Ammon's horn (tissue), 1 donor: ENCODE measurements around the gene COX6B2.

Experiments used
- DNase-seq: peaks from one replicate; pipeline ENCODE4 v3.0.0-alpha.2; 2016; ENCODE audit warnings: low spot score

COX6B2 gene

DNA sequence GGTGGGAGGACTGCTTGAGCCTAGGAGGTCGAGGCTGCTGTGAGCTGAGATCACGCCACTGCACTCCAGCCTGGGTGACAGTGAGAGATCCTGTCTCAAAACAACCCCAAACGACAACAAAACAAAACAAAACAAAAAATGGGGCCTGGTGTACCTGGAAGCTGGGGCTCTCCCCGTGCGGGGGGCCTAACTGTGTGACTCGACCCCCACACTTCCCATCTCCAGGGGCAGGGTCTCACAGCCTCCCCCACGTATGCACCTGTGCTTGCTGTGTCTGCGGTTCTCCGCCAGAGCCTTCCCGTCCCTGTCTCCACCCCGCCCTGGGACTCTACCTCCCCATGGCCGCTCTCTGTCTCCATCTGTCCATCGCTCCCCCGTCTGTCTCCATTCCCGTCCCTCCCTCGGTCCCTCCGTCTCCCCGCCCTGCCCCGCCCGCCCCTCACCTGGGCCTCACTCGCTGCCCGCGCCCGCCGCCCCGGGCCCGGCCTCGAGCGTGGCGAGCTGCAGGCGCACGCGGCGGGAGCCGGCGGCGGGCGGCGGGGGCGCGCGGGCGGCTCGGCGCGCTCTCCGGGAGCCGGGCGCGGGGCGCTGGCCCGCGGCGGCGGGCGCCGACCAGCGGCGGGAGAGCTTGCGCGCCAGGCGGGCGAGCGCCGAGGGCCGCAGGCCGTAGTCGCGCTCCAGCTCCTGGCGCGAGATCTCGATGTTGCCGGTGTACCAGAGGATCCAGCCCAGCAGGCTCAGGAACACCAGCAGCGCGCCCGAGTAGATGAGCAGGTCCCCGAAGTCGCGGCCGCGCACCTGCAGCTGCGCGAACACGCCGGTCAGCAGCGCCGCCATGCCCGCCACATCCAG lies 29.0 kb upstream of the COX6B2 start:
- peak; percentile 49 for DNase-seq

DNA sequence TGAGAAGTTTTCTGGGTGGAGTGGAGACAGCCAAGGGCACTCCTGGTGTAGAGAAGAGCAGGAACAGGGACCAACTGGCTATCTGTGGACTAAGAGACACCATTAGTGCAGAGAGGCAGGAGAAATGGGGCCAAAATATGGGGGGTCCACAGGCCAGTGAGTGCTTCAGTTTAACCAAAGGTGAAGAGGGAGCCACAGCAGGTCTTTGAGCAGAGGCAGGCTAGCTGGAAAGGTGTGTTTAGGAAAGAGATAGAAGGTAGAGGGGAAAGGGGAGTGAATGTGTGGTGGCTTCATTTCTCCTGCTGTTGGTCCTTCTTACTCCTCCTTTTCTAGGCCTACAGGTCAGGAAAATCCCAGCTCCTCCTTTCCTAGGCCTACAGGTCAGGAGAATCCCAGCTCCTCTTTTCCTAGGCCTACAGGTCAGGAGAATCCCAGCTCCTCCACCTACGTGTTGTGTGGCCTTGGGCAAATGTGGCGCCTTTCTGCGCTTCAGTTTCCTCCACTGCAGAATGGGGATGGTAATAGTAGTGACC lies 28.1 kb upstream of the COX6B2 start:
- no peak for DNase-seq

DNA sequence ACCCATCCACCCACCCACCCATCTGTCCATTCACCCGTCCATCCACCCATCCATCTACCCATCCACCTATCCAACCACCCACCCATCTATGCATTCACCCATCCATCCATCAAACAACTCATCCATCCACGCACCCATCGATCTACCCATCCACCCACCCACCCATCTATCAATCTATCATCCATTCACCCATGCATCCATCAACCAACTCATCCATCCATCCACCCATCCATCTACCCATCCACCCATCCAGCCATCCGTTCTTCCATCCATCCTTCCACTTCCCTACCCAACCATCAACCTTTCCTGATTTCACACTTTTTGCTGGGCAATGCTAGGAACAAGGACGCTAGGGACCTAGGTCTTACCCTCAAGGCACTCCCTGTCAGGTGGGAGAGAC lies 27.5 kb upstream of the COX6B2 start:
- DNase-seq = no peak

DNA sequence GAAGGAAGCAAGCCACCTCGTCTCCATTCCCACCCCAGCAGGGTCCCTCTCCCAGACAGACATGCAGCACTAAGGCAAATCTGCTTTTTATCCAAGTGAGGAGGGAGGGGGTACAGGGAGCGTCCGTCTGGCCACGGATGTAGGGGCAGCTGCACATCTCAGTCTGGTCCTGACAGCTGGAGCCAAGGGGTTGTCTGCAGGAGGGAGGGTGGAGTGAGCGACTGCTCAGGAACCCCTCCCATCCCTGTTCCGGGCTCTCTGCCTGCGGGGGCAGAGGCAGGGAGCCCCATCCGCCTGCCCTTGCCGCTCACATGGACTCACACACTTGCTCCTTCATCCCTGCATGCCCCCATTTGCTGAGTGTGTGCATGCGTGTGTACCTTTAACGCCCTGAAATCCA lies 24.7 kb upstream of the COX6B2 start:
- no peak for DNase-seq

DNA sequence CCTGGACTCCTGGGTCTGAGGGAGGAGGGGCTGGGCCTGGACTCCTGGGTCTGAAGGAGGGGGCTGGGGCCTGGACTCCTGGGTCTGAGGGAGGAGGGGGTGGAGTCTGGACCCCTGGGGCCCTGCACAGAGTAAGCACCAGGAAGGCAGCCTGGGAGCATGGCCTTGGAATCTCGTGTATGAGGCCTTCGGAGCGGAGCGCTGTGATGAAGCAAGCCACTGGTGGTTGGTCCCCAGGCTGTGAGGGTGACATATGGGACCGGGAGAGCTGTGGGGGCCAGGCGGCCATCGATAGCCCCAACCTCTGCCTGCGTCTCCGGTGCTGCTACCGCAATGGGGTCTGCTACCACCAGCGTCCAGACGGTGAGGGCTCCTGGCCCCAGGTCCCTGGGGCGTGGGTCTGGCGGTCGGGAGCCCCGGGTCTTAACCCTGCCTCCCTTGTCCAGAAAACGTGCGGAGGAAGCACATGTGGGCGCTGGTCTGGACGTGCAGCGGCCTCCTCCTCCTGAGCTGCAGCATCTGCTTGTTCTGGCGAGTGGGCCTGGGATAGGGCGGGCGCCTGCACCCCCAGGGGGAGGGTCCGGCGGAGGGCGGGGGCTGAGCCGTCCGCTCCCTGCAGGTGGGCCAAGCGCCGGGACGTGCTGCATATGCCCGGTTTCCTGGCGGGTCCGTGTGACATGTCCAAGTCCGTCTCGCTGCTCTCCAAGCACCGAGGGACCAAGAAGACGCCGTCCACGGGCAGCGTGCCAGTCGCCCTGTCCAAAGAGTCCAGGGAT lies 23.0 kb upstream of the COX6B2 start:
- no peak for DNase-seq

DNA sequence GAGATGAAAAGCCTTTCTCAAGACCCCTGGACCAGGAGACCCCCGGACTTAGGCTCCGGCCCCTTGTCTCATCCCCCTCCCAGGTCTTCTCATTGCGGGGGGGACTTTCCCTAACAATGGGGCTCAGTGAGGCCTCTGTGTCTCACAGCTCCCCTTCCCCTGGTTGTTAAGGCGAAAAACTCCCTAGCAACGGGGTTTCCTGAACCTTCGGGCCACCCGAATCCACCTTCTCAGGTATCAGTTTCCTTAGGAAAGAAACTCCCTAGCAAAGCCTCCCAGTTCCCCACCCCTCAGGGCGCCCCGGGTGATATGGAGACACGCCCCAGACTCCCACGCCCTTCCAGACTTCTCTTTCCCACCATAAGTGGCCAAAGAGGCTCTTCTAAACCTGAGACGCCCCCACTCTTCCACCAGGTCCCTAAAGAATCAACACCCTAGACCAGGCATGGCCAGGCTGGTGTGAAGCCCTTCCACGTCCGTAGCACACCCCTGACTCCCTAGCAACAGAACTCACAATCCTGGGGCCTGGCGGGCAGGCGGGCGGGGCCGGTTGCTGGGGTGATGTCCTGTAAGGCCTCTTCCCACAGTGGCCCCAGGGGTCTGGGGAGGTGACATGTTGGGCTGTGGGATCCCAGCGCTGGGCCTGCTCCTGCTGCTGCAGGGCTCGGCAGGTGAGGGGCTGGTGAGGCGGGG lies 21.9 kb upstream of the COX6B2 start, which contains the start of gene TMEM190:
TMEM190 (plus strand) TSS at position 586 of the 693 bp plus-strand sequence; CDS start at position 614, 28 bp downstream.
- DNase-seq = no peak

DNA sequence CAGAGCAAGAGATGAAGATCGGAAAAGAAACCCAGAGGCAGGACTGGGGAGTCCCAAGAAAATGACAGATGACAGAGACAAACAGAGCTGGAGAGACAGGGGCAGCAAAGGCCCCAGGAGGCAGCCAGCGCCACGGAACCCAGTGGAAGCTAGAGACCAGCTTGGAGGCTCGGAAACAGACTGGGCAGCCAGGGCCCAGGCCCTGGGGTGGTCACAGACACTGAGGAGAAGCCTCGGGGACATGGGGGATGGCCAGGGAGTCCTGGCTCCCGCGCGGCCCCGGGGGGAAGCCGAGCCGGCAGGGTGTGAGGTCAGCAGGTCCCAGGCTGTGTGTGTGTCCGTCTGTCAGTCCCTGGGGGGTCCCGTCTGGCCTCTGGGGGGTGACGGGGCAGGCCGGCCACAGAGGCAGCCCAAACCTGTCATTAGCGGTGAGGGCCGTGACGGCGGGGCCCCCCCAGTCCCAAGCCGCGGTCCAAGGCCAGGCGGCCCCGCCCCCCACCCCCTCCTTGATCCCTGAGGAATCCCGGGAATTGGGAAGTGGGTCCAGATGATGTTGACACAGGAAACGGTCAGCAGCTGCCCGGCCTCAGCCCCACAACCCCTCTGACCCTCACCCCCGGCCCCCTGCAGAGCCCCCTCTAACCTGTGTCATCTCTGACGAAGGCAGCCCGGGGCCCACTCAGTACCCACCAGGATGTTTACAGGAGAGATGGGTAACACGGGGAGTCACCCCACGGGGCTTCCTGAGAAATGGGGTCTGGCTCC lies 19.7 kb upstream of the COX6B2 start:
- no peak for DNase-seq

DNA sequence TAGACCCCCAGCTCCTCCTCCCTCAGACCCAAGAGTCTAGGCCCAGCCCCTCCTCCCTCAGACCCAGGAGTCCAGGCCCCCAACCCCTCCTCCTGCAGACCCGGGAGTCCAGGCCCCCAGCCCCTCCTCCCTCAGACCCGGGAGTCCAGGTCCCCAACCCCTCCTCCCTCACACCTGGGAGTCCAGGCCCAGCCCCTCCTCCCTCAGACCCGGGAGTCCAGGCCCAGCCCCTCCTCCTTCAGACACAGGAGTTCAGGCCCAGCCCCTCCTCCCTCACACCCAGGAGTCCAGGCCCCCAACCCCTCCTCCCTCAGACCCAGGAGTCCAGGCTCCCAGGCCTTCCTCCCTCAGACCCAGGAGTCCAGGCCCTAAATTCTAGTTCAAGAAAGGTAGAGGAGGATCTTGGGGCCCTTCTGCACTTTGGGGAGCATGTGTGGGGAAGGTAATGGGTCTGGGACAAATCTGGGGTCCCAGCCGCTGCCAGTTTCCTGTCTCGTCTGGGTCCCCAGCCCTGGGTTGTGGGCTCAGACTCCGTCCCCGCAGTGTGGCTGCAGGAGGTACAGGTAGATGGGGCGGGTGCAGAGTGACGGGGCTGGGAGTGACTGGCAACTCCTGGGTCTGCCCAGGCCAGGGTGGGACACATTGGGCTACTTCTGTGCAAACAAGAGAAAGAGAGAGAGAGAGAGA lies 18.9 kb upstream of the COX6B2 start:
- DNase-seq = no peak

DNA sequence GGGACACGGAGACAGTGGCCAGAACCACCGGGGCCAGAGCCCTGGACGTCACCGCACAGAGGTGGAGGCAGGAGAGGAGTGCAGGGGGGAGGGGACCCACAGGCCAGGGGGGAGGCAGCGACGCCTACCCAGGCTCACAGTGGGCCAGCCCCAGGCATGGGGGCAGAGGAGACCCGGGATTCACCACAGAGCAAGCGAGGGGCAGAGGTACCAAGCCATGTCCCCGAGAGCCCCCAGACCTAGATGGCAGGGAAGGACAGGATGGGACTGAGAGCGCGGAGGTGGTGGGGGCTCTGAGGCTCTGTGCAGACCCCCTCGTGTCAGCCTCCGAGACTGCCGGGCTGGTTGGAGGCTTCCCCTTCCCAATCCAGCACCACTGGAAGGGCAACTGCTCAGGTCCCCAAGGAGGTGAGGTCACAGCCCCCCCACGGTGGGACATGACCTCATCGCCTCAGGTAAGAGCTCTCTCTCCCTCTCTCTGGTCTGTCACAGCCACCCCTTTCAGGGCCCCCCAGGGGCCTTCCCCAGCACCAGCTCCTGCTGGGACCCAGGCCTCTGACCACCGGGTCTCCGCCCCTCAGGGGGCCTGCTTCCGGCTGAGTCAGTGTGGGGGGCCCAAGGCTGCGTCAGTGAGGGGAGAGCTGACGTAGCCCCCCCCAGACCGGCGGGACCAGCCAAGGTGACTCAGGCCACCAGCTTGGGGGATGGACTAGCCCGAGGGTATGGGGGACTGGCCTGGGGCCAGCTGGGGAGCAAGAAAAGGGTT lies 18.0 kb upstream of the COX6B2 start:
- no peak for DNase-seq

DNA sequence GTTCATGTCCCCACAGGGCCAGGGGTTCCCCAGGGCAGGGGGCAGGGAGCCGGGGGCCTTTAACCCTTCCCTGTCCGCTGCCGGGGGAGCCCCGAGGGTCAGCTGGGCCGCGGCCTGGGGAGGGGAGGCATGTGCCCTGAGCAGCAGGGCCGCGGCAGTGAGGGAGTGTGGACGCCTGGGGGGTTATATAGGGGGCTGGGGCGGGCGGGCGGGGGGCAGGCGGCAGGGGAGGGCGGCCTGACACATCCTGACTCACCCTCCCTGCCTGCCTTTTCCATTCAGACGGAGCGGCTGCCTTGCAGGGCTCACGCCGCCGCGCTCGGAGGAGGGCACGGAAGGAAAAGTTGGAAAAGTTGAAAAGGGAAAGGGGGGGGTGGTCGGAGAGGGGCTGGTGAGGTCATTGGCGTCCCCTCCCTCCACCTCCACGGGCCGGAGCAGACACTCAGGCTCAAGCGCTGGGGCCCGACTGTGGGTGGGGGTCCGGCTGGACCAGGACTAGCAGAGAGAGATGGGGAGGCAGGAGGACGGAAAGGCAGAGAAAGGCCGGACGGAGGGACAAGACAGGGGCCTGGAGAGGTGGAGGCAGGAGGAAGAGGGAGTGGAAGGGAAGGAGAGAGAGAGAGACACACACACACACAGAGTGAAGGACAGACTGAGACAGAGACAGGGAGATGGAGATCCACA lies 15.9 kb upstream of the COX6B2 start, which contains the start of gene IL11:
IL11 (minus strand) TSS at position 159 of the 684 bp plus-strand sequence; CDS start at position 6, 153 bp downstream.
- no peak for DNase-seq

DNA sequence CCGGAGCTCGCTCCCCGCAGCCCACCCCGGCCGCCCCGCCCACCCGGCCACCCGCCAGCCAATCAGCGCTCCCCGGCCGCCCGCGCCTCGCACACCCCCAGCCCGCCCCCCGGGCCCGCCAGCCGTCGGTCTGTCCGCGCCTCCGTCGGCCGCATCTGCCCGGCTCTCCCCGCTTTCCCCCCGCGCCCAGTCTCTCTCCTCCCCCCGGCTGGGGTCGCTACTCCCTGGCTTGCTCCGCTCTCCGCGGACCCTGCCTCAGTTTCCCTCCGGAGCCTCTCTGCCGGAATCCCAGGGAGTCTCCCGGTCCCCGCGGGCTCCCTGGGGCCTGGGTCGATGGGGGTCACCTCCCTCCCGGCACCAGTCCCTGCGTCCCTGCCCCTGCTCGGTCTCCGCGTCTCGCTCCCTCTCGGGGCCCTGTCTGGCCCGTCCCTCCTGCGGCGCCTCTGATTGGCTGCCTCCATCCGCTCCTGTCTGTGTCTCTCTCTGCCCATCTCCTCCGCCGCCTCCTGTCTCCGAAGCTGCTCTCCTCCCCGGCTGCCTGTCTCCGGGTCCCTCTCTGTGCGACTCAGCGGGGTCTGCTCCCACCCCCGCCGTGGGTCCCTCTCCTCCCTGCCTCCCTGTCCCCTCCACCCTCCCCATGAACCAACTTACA lies 15.3 kb upstream of the COX6B2 start:
- no peak for DNase-seq

DNA sequence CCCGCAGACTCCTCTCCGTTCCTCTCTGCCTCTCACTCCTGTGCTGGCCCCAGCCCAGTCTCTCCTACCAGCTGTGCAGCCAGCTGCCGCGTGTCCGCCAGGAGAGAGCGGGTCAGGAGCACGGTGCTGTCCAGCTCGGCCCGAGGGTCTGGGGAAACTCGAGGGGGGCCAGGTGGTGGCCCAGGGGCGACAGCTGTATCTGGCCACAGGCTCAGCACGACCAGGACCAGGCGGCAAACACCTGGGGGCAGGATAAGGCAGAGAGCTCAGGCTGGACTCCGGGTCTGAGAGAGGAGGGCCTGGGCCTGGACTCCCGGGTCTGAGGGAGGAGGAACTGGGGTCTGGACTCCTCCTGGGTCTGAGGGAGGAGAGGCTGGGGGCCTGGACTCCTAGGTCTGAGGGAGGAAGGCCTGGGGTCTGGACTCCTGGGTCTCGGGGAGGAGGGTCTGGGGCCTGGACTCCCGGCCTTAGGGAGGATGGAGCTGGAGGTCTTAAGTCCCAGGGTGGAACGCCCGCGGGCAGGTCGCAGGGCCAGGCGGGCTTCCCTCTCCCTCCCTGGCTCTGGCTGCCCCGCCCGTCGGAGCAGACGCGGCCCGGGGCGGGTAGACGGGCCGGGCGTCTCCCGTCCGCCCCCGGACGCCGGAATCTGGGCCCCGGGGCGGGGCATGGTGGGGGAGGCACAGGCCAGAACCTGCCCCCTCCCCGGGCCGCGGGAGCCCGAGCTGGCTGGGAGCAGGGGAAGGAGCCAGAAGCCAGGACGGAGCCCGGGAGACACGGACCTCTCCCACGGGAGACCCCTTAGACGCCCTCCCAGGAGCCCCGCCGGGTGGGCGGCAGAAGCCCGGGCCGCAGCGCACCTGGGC lies 14.4 kb upstream of the COX6B2 start:
- DNase-seq = no peak

DNA sequence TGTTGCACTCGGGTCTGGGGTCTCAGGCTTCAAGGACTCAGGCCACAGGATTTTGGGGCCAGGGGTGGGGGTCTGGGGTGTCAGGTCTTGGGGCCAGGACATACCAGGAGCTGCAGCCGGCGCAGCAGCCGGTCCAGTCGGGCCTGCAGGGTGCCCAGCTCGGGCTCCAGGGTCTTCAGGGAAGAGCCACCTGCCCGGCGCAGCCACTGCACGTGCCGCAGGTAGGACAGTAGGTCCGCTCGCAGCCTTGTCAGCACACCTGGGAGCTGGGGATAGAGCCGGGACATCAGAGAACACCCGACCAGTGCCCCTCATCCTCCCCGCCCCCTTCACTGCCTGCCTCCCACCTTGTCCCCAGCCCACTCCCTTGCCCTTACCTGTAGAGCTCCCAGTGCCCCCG lies 13.6 kb upstream of the COX6B2 start:
- DNase-seq = no peak

DNA sequence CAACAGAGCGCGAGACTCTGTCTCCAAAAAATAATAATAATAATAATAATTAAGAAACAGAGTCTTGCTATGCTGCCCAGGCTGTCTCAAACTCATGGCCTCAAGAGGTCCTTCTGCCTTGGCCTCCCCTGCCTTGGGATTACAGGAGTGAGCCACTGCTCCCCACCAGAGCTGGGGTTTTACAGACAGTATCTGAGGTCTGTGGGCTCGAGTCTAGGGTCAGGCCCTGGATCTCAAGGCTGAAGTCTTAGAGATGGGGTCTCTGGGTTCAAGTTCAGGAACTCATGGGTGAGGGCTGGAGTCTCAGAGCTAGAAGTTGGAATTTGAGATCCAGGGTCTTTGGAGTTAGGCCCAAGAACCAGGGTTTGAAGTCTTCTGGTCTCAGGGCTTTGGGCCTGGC lies 12.3 kb upstream of the COX6B2 start:
- DNase-seq = no peak

DNA sequence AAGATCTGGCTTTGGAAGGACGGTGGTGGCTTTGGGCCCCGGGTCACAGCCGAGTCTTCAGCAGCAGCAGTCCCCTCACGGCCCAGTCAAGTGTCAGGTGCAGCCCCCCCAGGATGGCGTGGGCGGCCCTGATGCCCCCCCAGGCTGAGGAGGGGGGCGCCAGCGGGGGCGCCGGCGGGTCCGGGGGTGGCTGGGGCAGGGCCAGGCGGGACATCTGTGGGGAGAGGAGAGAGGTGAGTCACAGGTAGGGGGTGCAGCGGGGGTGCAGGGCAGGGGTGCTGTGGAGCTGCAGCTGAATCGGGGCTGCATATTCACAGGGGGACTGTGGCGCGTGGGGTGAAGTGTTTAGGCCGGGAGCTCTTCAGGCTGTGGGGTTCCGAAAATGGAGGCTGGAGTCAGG lies 11.4 kb upstream of the COX6B2 start:
- no peak for DNase-seq

DNA sequence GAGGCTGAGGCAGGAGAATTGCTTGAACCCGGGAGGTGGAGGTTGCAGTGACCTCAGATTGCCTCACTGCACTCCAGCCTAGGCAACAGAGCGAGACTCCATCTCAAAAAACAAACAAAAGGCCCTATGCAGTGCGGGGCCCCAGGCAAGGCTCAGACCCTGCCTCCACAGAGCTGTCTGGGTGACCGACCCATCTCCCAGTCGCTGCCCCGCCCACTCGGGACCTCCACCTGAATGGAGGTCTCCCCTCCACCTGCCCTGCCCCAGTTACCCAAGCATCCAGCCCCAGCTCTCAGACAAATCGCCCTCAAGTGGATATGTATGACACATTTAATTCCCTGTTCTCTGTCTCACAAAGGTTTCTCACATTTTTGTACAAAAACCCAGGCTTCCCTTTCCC lies 10.7 kb upstream of the COX6B2 start:
- DNase-seq = no peak

DNA sequence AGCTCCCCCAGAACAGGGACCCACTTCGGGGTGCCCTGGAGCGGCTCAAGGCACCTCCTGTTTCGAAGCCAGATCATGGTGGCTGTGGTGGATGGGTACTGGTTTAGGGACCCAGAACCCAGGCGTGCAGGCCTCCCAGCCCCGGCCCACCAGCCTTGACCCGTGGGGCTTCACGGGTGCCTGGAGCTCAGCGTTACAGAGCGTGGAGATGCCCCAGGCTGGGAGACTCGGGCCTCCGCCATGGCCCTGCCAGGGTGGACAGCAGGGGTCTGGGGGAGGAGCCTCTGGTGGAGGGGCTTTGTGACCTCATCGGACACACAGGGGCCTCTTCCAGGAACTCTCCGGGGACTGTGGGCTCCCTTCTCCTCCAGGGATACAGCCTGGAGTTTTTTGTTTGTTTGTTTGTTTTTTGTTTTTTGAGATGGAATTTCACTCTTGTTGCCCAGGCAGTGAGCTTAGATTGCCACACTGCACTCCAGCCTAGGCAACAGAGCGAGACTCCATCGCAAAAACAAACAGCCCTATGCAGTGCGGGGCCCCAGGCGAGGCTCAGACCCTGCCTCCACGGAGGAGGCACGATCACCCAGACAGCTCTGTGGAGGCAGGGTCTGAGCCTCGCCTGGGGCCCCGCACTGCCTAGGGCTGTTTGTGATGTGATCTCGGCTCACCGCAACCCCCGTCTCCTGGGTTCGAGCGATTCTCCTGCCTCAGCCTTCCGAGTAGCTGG lies 8.6 kb upstream of the COX6B2 start, which contains the start of gene GARIN5B:
GARIN5B (minus strand) TSS at position 271 of the 727 bp plus-strand sequence; CDS start at position 77, 194 bp downstream.
- DNase-seq = no peak
